ENCODE results near the gene HDGFL2. TPM values are rescaled to one million over a fixed set of nuclear protein-coding genes. Genes with fewer than 3 reads are reported as not detected.

Gene HDGFL2
- total RNA-seq, 1 donor from 2014 or later: 30.3 TPM

DNA sequence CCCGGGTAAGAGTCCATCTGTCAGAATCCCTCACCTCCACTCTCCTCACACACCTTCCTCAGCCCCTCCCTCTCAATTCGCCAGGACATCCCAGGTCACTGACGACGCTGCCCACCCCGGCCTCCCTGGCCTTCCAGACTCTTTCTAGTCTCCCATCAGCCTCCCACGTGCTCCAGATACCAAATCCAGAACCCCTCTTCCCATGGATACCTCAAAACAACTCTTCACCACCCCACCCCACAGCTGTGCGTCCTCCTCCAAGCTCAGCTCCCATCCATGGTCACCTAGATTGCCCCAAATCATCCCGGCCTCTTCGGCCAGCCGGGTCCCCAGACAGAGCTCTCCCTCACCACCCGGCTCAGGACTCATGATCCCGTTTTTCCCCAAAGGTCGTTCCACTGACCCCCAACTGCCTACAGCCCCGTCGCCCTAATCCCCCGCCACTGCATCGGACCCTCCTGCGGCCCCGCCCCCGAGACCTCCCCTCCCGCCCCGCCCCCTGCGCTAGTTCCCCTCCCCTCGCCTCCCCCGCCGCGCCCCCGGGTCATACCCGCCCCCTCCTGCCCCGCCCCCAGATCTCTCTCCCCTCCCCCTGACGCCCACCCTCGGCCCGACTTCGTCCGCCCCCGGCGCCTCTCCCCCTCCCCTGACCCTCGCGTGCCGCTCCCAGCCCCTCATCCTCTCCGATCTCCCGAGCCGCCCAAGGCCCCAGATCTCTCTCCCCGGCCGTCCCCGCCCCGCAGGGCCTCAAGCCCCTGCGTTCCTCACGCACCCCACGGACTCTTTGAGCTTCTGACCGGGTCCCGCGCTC, 15.0 kb upstream of the HDGFL2 start:
- ATAC-seq: peak; percentile 53
- intact Hi-C loops (cut with micrococcal nuclease): no loop called here
- DNase-seq: no peak

DNA sequence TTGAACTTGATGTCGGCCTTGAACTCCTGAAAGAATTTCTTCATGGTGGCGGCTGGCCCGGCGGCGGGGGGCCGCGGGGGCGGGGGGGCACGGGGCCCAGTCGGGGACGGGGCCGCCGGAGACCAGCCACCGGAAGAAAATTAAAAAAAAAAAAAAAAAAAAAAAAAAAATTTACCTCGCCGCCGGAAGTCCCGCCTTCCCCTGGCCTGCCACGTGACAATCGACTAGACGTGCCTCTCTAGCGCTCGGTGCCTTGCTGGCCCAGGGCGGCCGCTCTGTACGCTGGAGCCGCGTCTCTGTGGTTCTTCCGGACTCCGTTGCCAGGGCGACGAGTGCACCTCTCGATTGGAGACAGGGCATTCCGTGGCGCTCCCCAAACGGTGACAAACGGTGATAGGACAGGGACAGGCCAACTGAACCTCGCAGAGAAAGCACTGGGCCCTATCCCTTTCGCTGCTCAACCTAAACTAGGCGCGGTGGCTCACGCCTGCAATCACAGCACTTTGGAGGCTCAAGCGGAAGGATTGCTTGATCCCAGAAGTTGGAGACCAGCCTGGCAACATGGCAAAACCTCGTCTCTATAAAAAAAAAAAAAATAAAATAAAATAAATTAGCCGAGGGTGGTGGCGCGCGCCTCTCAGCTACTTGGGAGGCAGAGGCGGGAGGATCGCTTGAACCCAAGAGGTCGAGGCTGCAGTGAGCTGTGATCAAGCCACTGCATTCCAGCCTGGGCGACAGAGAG, 14.3 kb upstream of the HDGFL2 start, which contains the start of gene UBXN6:
Gene UBXN6, minus strand, starts transcription at position 141 of the 742 bp plus-strand sequence. Its CDS starts 97 bp downstream, at position 44.
- ATAC-seq (peak; percentile 90), DNase-seq (peak; percentile 99)
- intact Hi-C loops (cut with micrococcal nuclease): no loop called here

DNA sequence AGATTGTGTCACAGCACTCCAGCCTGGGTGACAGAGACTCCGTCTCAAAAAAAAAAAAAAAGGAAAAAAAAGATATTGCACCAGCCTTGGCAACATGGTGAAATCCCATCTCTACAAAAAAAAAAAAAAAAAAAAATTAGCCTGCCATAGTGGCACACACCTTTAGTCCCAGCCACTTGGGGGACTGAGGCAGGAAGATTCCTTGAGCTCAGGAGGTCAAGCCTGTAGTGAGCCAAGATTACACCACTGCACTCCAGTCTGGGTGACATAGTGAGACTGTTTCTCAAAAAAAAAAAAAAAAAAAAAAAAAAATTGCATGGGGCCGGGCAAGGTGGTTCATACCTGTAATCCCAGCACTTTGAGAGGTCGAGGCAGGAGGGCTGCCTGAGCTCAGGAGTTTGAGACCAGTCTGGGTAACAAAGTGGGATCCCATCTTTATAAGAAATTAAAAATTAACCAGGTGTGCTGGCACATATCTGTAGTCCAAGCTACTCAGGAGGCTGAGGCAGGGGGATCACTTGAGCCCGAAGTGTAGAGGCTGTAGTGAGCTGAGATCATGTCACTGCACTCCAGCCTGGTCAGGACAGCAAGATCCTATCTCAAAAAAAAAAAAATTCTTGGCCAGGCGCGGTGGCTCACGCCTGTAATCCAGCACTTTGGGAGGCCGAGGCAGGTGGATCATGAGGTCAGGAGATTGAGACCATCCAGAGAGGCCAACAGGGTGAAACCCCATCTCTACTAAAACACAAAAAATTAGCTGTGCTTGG, 7.1 kb upstream of the HDGFL2 start:
- intact Hi-C loops (cut with micrococcal nuclease): no loop called here
- DNase-seq (no peak), ATAC-seq (no peak)

DNA sequence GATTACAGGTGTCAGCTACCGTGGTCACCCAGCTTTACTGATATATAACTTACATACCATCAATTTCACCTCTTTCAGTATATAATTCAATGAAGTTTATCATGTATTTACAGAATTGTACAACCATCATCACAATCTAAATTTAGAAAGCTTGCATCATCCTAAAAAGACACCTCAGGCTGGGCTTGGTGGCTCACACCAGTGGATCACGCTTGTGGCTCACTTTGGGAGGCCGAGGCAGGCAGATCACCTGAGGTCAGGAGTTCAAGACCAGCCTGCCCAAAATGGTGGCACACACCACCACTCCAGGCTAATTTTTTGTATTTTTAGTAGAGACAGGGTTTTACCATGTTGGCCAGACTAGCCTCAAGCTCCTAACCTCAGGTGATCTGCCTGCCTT, 4.3 kb upstream of the HDGFL2 start:
- DNase-seq: no peak
- ATAC-seq: no peak
- intact Hi-C loops (cut with micrococcal nuclease): no loop called here

DNA sequence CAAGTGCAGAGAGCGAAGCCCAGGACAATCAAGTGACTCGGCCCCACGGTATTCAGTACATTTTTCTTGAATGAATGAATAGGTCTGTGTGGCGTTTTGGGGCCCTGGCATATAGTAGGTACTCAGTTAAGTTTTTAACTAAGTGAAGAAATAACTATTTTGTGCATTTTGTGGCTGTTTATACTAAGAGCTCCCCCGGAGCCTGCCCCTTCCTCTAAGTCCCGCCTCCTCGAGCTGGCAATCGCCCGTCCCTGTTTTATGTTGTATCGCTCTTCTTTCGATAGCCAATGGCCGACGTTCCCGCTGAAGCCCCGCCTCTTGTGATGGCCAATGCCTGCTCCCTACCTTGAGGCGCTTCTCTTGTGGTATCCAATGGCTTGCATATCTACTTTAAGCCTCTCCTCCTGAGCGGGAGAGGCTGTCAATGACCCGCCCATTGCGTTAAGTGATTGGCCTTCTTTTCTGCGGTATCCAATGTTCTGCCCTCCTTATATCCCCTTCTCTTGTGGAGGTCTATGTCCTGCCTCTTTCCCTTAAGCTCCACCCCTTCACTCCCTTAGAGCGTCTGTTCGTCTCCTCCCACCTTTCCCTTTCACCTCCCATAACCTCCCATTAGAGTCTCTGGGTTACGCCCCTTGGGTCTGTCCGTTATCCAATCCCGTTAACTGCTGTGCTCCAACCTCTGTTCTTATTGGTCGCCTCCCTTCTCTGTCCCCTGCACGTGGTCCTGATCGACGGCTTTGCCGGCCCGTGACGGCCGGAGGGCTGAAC, 509 bp upstream of the HDGFL2 start:
- DNase-seq: peak; percentile 98
- peak; percentile 96 for ATAC-seq
- intact Hi-C loops (cut with micrococcal nuclease): no loop called here

DNA sequence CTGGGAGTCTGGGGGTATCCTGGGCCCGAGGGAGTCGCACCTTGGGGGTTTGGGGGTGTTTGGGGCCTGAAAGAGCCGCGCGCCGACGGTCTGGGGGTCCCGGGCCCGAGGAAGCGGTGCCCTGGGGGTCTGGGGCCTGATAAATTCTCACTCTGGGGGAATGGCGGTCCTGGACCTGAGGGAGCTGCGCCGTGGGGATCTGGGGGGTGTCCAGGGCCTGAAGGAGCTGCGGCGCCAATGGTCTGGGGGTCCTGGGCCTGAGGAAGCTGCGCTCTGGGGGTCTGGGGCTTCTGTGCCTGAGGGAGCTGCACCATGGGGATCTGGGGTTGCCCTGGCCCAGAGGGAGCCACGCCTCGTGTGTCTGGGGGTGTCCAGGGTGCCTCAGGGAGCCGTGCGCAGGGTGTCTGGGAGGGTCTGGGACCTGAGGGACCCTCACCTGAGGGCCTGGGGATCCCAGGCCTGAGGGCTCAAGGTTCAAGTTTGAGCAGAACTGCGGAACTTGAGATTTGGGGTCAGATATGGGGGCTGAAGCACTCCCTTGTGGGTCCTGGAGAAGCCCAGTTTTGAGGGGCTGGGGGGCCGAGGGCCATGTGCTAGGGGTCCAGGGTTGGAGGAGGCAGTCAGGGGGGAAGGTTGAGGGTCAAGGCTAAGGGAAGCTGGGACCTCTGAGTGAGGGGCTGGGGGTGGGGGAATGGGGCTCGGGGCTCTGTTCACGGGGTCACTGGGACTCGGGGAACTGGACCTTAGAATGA, 1.1 kb downstream of the HDGFL2 start:
- DNase-seq (no peak), ATAC-seq (no peak)
- intact Hi-C loops (cut with micrococcal nuclease): no loop called here

DNA sequence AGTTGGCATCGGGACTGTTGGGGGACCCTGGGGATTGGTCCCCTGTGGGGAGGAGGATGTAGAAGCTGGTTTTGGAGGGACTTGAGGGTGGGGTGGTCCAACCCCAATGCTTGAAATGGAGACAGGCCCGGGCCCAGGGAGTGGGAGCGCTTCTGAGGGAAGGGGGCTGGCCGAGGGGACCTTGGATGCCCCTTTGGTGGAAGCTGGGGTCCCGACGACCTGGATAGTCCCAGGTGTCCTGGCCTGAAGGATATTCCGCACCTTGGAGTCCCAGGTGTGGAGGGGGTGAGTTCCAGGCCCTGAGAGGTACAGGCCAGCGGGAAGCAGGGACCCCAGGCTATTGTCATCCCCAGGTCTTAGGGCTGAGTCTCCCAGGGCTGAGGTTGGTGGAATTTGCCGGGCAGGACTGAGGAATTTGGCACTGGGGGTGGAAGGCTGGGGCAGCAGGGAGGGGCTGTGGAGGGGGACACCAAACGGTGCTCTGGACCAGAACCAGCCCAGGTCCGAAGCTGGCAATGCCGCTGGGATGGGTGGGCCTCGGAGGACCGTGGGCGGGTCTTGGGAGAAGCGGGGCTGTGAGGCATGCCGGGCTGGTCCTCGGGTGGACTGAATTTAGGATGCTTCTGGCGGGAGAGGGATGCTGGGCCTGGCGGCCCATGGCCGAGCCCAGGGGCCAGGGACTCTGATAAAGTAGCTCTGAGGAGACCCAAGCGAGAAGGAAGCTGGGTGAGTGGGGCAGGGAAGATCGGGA, 1.8 kb downstream of the HDGFL2 start:
- no peak for ATAC-seq
- no peak for DNase-seq
- intact Hi-C loops (cut with micrococcal nuclease): no loop called here

DNA sequence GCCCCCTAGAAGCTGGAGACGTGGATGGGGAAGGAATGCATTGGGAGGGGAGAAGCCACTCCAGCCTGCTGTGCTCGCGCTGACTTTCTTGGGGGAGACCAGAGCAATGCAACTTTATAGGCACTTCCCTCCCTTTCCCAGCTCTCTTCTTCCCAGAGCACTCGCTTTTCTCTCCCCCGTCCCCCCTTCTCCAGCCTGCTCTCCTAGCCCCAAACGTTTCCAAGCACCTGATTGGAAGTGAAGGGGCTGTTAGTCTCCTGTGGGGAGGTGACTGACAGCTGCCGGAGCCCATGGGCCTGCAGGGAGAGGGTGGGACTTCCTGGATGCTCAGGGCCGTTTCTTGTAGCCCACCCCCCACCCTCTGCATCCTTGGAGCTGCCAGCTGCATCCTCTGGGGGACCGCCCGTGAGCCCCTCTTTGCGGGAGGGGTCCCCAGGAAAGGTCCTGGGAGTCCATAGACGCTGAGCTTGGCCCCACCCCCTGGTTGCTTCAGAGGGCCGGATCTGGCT, 2.5 kb downstream of the HDGFL2 start:
- no peak for ATAC-seq
- no peak for DNase-seq
- intact Hi-C loops (cut with micrococcal nuclease): no loop called here

DNA sequence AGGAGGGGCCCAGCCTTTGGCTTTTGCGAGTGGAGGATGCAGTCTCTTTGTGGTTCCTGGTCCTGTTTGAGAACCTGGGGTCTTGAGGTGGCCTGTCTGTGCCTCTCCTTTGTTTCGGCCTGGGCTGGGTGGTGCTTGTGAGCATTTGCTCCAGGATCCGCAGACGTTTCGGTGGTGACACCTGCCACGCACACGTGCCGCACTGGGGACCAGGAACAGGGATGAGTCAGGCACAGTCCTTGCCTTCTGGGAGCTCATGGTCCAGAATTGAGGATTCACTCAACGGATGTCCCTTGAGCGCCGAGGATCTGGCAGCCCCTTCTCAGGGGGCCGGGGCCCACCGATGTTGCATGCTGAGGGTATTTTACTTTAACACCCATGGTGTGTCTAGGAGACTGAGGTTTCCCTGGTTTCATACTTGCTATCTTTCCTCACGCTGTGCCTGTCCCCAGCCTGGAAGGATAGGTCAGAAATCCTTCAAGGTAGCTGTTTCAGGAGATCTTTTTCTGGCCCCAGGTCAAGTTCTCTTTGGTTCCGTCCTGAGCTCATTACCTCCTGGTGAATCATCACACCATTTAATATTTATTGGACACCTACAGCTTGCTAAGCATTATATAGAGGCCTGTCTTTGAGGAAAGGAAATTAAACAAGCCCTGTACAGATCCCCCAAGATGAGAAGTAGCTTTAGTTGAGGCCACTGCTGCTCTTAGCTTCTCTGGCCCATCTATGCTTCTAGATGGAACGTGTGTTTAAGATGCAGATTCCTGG, 5.1 kb downstream of the HDGFL2 start:
- intact Hi-C loops (cut with micrococcal nuclease): no loop called here
- ATAC-seq: no peak
- DNase-seq: no peak

DNA sequence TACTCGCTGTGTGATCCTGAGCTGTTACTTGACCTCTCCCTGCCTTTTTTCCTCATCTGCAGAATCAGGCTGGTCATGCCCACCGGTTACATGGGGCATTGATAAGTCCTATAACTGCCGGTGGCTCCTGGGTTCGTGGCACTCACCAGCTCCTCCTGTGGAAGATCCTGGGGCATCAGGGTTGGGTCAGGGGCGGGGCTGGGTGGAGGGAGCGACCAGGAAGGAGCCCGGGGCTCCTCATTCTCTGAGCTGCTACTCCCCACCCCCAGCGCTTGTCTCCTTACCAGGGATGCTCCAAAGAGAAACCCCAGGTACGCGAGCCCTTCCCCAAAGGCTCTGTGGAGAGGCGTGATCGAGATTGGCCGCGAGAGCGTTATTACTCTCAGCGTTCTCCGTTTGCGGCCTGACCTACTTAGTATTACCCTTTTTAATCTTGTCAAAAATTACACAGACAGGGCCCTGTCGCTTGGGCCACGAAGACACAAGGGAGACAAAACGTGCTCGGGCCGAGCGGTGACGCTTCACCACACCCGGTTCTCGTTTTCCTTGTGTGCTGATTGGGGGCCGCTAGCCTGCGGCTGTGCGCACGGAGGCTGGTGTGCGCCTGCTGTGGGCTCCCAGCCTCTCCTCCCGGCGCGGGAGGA, 10.7 kb downstream of the HDGFL2 start:
- ATAC-seq (no peak), DNase-seq (no peak)
- intact Hi-C loops (cut with micrococcal nuclease): no loop called here

DNA sequence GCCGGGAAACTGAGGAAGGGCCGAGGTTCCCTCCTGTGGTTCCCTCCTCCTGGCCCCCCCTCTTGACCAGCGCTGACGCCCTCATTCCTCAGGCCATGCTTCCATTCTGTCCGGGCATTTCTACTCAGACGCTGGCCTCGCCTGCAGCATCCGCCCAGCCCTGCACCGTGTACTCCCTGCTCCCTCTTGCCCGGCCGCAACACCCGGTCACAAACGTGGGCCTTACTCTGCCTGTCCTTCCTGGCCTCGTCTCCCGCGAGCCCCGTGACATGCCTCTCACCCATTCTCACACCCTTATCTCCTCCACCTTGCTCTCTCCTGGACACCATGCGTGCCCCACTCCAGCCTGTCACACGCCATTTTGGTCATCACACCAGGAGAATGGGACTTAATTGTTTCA, 11.3 kb downstream of the HDGFL2 start:
- intact Hi-C loops (cut with micrococcal nuclease): no loop called here
- ATAC-seq (no peak), DNase-seq (no peak)

DNA sequence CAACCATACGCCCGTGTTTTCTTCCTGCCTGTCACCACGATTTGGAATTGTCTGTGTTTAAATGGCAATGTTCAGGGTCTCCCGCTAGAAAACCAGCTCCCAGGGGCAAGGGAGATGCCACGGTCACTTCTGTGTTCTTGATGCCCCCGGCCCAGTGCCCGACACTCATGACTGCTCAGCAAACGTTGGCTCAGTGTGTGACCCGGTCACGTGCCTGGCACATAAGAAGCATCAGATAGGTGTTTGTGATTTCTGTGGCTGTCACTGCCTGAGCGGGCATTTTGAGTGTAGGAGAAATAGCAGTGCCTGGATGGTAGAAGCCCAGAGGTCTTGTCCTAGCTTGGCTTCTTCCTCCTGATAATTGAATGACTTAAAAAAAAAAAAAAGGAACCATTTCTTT, 15.5 kb downstream of the HDGFL2 start:
- intact Hi-C loops (cut with micrococcal nuclease): no loop called here
- ATAC-seq: peak; percentile 68
- DNase-seq: no peak

DNA sequence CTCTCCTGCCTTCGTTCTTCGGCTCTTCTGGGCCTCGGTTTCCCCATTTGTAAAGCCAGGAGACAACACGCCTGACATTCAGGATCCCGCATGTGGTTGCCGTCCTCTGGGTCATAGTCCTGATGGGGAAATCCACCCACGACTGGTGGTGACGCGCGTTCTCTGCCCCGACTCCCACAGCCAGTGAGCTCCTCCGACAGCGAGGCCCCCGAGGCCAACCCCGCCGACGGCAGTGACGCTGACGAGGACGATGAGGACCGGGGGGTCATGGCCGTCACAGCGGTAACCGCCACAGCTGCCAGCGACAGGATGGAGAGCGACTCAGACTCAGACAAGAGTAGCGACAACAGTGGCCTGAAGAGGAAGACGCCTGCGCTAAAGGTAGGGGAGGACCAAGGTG, 16.4 kb downstream of the HDGFL2 start:
- ATAC-seq (no peak), DNase-seq (no peak)
- intact Hi-C loops (cut with micrococcal nuclease): no loop called here

DNA sequence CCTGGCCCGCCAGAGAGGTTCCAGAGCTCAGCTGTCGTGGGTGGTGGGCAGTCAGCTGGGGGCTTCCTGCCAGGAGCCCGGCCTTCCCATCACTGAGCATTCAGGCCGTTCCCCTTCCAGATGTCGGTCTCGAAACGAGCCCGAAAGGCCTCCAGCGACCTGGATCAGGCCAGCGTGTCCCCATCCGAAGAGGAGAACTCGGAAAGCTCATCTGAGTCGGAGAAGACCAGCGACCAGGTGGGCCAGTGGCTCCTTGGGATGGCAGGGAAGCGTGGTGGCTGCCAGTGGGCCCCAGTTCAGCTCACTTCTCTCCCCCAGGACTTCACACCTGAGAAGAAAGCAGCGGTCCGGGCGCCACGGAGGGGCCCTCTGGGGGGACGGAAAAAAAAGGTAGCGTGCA, 19.3 kb downstream of the HDGFL2 start:
- intact Hi-C loops (cut with micrococcal nuclease): no loop called here
- ATAC-seq (no peak), DNase-seq (no peak)

DNA sequence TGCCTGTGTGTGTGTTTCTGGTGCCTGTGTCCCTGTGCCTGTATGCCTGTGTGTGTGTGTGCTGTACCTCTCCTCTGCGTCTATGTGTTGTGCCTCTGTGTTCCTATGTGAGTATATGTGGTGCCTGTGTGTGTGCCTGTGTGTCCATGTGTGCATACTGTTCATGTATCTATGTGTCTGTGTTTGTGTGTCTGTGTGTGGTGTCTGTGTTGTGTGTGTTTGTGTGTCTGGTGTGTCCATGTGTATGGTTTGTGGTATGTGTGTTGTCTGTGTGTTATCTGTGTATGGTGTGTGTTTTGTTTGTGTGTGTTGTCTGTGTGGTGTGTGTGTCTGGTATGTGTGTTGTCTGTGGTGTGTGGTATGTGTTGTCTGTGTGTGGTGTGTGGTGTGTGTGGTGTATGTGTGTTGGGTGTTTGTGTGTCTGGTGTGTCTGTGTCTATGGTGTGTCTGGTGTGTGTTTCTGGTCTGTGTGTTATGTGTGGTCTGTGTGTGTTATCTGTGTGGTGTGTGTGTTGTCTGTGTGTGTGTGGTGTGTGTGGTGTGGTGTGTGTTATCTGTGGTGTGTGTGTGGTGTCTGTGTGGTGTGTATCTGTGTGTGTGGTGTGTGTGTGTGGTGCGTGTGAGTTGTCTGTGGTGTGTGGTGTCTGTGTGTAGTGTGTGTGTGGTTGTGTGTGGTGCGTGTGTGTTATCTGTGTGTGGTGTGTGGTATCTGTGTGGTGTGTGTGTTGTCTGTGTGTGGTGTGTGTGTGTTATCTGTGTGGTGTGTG, 20.4 kb downstream of the HDGFL2 start:
- intact Hi-C loops (cut with micrococcal nuclease): no loop called here
- ATAC-seq (no peak), DNase-seq (no peak)
